Parathyroid adenoma (tissue), 2 donors: ENCODE results near the gene CHAD.

Experiments used
- H2AFZ ChIP-seq: fragments of 300-600 bp; sonication (generic); one replicate; pipeline ENCODE4 v1.7.0; 2017; ENCODE audit warnings: antibody characterized with exemption, mild to moderate bottlenecking
- H3K27ac ChIP-seq: fragments of 300-600 bp; sonication (generic); one replicate; pipeline ENCODE4 v1.7.0; 2017
- H3K27me3 ChIP-seq: fragments of 300-600 bp; sonication (generic); one replicate; pipeline ENCODE4 v1.7.0; 2017; ENCODE audit warnings: low read length; ENCODE audit not compliant: control insufficient read depth, insufficient read depth
- H3K36me3 ChIP-seq: fragments of 300-600 bp; sonication (generic); one replicate; pipeline ENCODE4 v1.7.0; 2017; ENCODE audit warnings: low read length; ENCODE audit not compliant: control insufficient read depth, insufficient read depth
- H3K4me1 ChIP-seq: fragments of 300-600 bp; sonication (generic); one replicate; pipeline ENCODE4 v1.7.0; 2017; ENCODE audit warnings: control low read depth
- H3K4me2 ChIP-seq: fragments of 300-600 bp; sonication (generic); one replicate; pipeline ENCODE4 v1.7.0; 2017; ENCODE audit warnings: low read length
- H3K4me3 ChIP-seq: fragments of 300-600 bp; sonication (generic); one replicate; pipeline ENCODE4 v1.7.0; 2017; ENCODE audit warnings: low read depth, low read length
- H3K79me2 ChIP-seq: fragments of 300-600 bp; sonication (generic); one replicate; pipeline ENCODE4 v1.7.0; 2017; ENCODE audit warnings: control low read depth
- H3K9ac ChIP-seq: fragments of 300-600 bp; sonication (generic); one replicate; pipeline ENCODE4 v1.7.0; 2017; ENCODE audit warnings: mild to moderate bottlenecking
- H3K9me3 ChIP-seq: fragments of 300-600 bp; sonication (generic); one replicate; pipeline ENCODE4 v1.7.0; 2017; ENCODE audit warnings: low read length; ENCODE audit not compliant: control insufficient read depth
- CTCF ChIP-seq: fragments of 300-600 bp; sonication (generic); IDR thresholded peaks from one replicate; pipeline ENCODE4 v1.7.0; 2017; ENCODE audit warnings: antibody characterized with exemption, mild to moderate bottlenecking
- donor health status: primary hyperparathyroidism.

The CHAD gene

GRCh38 chr17:50495217-50495823, 26.6 kb upstream of the CHAD start:
- no peaks in the 10 kb centered on the region for H3K9me3 ChIP-seq
- no peak overlapping the region for H3K27ac ChIP-seq
- H3K4me1 ChIP-seq: no peaks in the 10 kb centered on the region
- no peaks in the 10 kb centered on the region for H3K27me3 ChIP-seq
- H3K4me2 ChIP-seq: no peak overlapping the region
- H3K79me2 ChIP-seq: no peaks in the 10 kb centered on the region
- no peak for TF ChIP-seq CTCF
- H3K36me3 ChIP-seq: no peaks in the 10 kb centered on the region
- no peak overlapping the region for H2AFZ ChIP-seq
- H3K9ac ChIP-seq: no peak overlapping the region
- H3K4me3 ChIP-seq: no peak overlapping the region

- Histone ChIP-seq H3K4me3 (no peak overlapping the region), H3K9ac (no peak overlapping the region), H3K79me2 (no peaks in the 10 kb centered on the region), H3K36me3 (no peaks in the 10 kb centered on the region), H3K27me3 (no peaks in the 10 kb centered on the region), H2AFZ (peak overlapping the region; percentile 10), H3K9me3 (no peaks in the 10 kb centered on the region), H3K27ac (no peak overlapping the region), H3K4me2 (peak overlapping the region; percentile 31), H3K4me1 (peaks cover 2% of the 10 kb centered on the region)
- TF ChIP-seq CTCF: no peak
These were observed 25.1 kb upstream of the CHAD start for GRCh38 chr17:50493744-50494143.

GRCh38 chr17:50492214-50492613, 23.5 kb upstream of the CHAD start:
- Histone ChIP-seq H3K36me3 (no peaks in the 10 kb centered on the region), H3K9ac (no peak overlapping the region), H3K79me2 (no peaks in the 10 kb centered on the region), H3K4me1 (peaks cover 16% of the 10 kb centered on the region), H2AFZ (no peak overlapping the region), H3K9me3 (no peaks in the 10 kb centered on the region), H3K27me3 (no peaks in the 10 kb centered on the region), H3K27ac (no peak overlapping the region), H3K4me2 (no peak overlapping the region), H3K4me3 (no peak overlapping the region)
- no peak for TF ChIP-seq CTCF

- Histone ChIP-seq H3K79me2 (no peaks in the 10 kb centered on the region), H3K9me3 (no peaks in the 10 kb centered on the region), H3K27me3 (no peaks in the 10 kb centered on the region), H3K27ac (no peak overlapping the region), H2AFZ (no peak overlapping the region), H3K36me3 (no peaks in the 10 kb centered on the region), H3K4me2 (no peak overlapping the region), H3K4me3 (no peak overlapping the region), H3K4me1 (peaks cover 20% of the 10 kb centered on the region), H3K9ac (no peak overlapping the region)
- TF ChIP-seq CTCF: no peak
These were observed 22.8 kb upstream of the CHAD start for GRCh38 chr17:50491505-50491904.

- Histone ChIP-seq H3K27me3 (no peaks in the 10 kb centered on the region), H2AFZ (no peak overlapping the region), H3K36me3 (no peaks in the 10 kb centered on the region), H3K27ac (peak overlapping the region; percentile 91), H3K9ac (no peak overlapping the region), H3K9me3 (no peaks in the 10 kb centered on the region), H3K79me2 (no peaks in the 10 kb centered on the region), H3K4me2 (no peak overlapping the region), H3K4me3 (no peak overlapping the region), H3K4me1 (peaks cover 20% of the 10 kb centered on the region)
- TF ChIP-seq CTCF: no peak
These were observed 20.2 kb upstream of the CHAD start for GRCh38 chr17:50488880-50489279.
